Heart right ventricle (tissue), 16 donors: ENCODE results near the gene KLF18. TPM values are rescaled to one million over a fixed set of nuclear protein-coding genes. Genes with fewer than 3 reads are reported as not detected.
"Not testable (repeated sequence)": the region's sequence is repeated elsewhere in the genome, so short reads cannot be mapped to it uniquely, and the experiment has no call there.

Experiments used
- ATAC-seq, 8 donors: fragments of 200-7000 bp; cut with Tn5 transposase; one replicate each; pipeline ENCODE4 v1.9.1; 2020; ENCODE audit warnings: mild to moderate bottlenecking in 8 of 8, moderate library complexity in 8 of 8, moderate number of reproducible peaks in 1 of 8
- DNase-seq, 2 donors: peaks; one replicate each; pipeline ENCODE4 v3.0.0-alpha.2; 2020
- H3K27ac ChIP-seq, 10 donors: fragments of 200-600 bp; sonication (generic) in 2 of 10; one replicate each; pipeline versions ENCODE4 v1.5.0 to v1.8.0; 2020 to 2022; ENCODE audit warnings: mild to moderate bottlenecking in 3 of 10
- H3K27me3 ChIP-seq, 7 donors: fragments of 200-600 bp; one replicate each; pipeline ENCODE4 v1.8.0; 2021 to 2022; ENCODE audit warnings: mild to moderate bottlenecking in 2 of 7
- H3K36me3 ChIP-seq, 9 donors: fragments of 200-600 bp; sonication (generic) in 1 of 9; one replicate each; pipeline versions ENCODE4 v1.5.0 to v1.8.0; 2020 to 2022; ENCODE audit warnings: mild to moderate bottlenecking in 2 of 9
- H3K4me1 ChIP-seq, 9 donors: fragments of 200-600 bp; sonication (generic) in 1 of 9; one replicate each; pipeline versions ENCODE4 v1.5.0 to v1.8.0; 2020 to 2022; ENCODE audit warnings: mild to moderate bottlenecking in 4 of 9
- H3K4me3 ChIP-seq, 10 donors: fragments of 200-600 bp; sonication (generic) in 2 of 10; one replicate each; pipeline versions ENCODE4 v1.5.0 to v1.8.0; 2020 to 2022; ENCODE audit warnings: mild to moderate bottlenecking in 7 of 10, moderate library complexity in 2 of 10
- H3K9me3 ChIP-seq, 11 donors: fragments of 200-600 bp in 10 of 11; sonication (generic) in 2 of 11; one replicate each; pipeline versions ENCODE4 v1.5.0 to v1.8.0; 2013 to 2022; ENCODE audit warnings: mild to moderate bottlenecking in 2 of 11, control low read depth in 1 of 11, moderate library complexity in 1 of 11
- WGBS, 2 donors: extraction: QIAGEN DNeasy Blood & Tissue Kit; methylation state at CpG; one replicate each; pipeline ENCODE4 v1.1.7; 2013; ENCODE audit warnings: inconsistent platforms in 1 of 2; 5-methylcytosine and 5-hydroxymethylcytosine counted together
- intact Hi-C, 10 donors: fragments of 100-400 bp; cut with DNase I; formaldehyde crosslinking; loops; one replicate each; pipeline versions ENCODE4 v1.11.1 to v1.14.2; 2022
- polyA plus RNA-seq, 2 donors: library from polyadenylated mRNA; stranded (reverse); fragments of 200-250 nt; gene quantifications; one replicate each; pipeline ENCODE4 v1.2.3, GENCODE V29; 2013
- total RNA-seq, 10 donors: library from RNA; stranded (reverse); fragmentation: NEBNext Ultra II Directional in 3 of 10; extraction: Animal tissue kit (Norgen Biotek cat#: 25700) in 3 of 10; gene quantifications; one replicate each; pipeline versions ENCODE4 v1.2.1 to v1.2.4, GENCODE V29; 2021 to 2023
- TF ChIP-seq, protein P1 (sequence below), 9 donors: fragments of 200-600 bp; sonication (generic) in 2 of 9; IDR thresholded peaks; one replicate each; pipeline versions ENCODE4 v1.5.0 to v1.8.0; 2021 to 2022; ENCODE audit warnings: antibody characterized with exemption in 9 of 9, mild to moderate bottlenecking in 5 of 9, moderate library complexity in 1 of 9
- donor health status: Arrhythmogenic right ventricular cardiomyopathy.
- donor health status: ischemic (EF 13 %, LVEDD 7.1; RV severe dilation, severe dysfunction).
- donor health status: healthy with polysubstance abuse.
- donor health status: DM: no; HTN: yes; CAD: no.
- donor health status: DM: no; HTN: no; CAD: no.
- donor health status: ischemic (EF 25% LVEDD 6.9; RV normal size, moderate dysfunction).
- donor health status: ischemic (EF 25% LVEDD 5.7; RV mildly dilated, moderate dysfunction).
- donor health status: healthy.
- donor health status: DM: yes; HTN: yes; CAD: no.
- donor health status: Ischemic cardiomyopathy.
- donor health status: ischemic (EF 35%, LVEDD 5.7; RV mildly dilated, moderate dysfunction).
- donor health status: nonischemic (EF 11% LVEDD 7.7; RV severe dilation, severe dysfunction).
- donor health status: DM: yes; HTN: yes; CAD: no.
- donor health status: PGD.
- donor health status: ischemic (EF 29% LVEDD 5.4; RV normal size, mild dysfunction).
- donor health status: nonischemic (EF 23%, LVEDD 6.1; RV moderate dilation, normal function).

KLF18 gene
- total and polyA plus RNA-seq, 12 donors = not detected

DNA sequence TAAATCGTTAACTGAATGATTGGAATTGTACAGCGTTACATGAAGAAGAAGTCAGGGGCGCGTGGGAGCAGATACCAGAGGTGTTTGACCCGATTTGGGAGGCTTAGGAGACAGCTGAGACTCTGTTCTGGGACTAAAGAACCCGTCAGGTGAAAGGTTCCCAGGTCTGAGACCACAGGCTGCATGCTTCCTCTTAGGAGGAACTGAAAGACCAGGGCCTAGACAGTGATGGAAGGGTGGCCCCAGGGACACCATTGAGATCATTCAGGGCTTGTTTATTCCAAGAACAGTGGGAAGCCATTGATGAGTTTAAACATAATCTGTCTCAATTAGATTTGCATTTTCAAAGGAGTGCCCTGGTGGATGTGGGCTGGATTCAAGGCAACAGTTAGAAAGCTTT is 21.9 kb downstream of the KLF18 start:
- DNase-seq (no peak), ATAC-seq (no peak)
- intact Hi-C loops = no loop called here

DNA sequence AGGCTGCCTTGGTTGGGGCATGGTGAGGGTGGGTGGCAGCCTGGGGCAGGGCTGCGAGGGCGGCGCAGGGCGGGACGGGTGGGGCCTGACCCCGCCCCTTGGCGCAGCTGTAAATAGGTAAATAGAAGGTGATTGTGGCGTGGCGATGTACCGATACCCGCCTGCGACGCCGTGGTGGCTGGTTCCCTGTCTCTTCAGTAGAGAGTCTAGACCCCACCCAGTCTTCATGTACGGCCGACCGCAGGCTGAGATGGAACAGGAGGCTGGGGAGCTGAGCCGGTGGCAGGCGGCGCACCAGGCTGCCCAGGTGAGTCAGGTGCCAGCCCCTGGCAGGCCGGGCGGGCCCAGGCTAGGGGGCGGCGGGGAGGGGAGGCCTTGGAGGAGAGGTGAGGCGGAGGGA is 22.7 kb downstream of the KLF18 start, which contains the start of gene KLF17:
Gene KLF17, plus strand, starts transcription at position 140 of the 400 bp plus-strand sequence. Its CDS starts 87 bp downstream, at position 227.
- H3K27me3 ChIP-seq = peaks cover 0 to 6% (median 0%) of the 10 kb centered on the region in 7 donors

More for the DNA sequence above, 21.9 kb downstream of the KLF18 start:
- no peak overlapping the region for H3K4me3 ChIP-seq
- no peaks in the 10 kb centered on the region for H3K36me3 ChIP-seq
- no peaks in the 10 kb centered on the region for H3K4me1 ChIP-seq
- no peaks in the 10 kb centered on the region for H3K9me3 ChIP-seq
- whole genome bisulfite sequencing, 2 donors = 79 to 85% methylated on average over 6 of the region's 6 CpGs
- TF ChIP-seq, protein P1, sequence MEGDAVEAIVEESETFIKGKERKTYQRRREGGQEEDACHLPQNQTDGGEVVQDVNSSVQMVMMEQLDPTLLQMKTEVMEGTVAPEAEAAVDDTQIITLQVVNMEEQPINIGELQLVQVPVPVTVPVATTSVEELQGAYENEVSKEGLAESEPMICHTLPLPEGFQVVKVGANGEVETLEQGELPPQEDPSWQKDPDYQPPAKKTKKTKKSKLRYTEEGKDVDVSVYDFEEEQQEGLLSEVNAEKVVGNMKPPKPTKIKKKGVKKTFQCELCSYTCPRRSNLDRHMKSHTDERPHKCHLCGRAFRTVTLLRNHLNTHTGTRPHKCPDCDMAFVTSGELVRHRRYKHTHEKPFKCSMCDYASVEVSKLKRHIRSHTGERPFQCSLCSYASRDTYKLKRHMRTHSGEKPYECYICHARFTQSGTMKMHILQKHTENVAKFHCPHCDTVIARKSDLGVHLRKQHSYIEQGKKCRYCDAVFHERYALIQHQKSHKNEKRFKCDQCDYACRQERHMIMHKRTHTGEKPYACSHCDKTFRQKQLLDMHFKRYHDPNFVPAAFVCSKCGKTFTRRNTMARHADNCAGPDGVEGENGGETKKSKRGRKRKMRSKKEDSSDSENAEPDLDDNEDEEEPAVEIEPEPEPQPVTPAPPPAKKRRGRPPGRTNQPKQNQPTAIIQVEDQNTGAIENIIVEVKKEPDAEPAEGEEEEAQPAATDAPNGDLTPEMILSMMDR (IDR thresholded peaks at IDR 0.05) = no peak
- peaks cover 0 to 9% (median 3%) of the 10 kb centered on the region in 7 donors for H3K27me3 ChIP-seq
- H3K27ac ChIP-seq = no peak overlapping the region

DNA sequence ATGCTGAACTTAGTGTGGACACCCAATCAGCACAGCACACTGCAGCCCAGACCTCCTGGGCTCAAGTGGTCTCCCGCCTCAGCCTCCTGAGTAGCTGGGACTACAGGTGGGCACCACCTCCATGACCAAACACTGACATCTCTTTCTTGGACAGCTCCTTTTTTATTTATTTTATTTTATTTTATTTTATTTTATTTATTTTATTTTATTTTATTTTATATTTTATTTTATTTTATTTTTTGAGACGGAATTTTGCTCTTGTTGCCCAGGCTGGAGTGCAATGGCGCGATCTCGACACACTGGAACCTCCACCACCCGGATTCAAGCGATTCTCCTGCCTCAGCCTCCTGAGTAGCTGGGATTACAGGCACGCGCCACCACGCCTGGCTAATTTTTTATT is 24.2 kb downstream of the KLF18 start:
- H3K4me1 ChIP-seq, ATAC-seq, H3K9me3 ChIP-seq, H3K4me3 ChIP-seq, H3K27me3 ChIP-seq, H3K27ac ChIP-seq, H3K36me3 ChIP-seq, DNase-seq, intact Hi-C loops: not testable (repeated sequence)
- 96 to 98% methylated on average over 10 of the region's 10 CpGs for WGBS, 2 donors

More for the DNA sequence above, 22.7 kb downstream of the KLF18 start, which contains the start of gene KLF17:
- TF ChIP-seq, protein P1 (IDR thresholded peaks at IDR 0.05) = no peak
- intact Hi-C loops = no loop called here
- no peak within 1 kb of the TSS for H3K4me3 ChIP-seq
- ATAC-seq = no peak
- no peaks in the 10 kb centered on the region for H3K9me3 ChIP-seq
- DNase-seq = no peak
- no peaks in the 10 kb centered on the region for H3K4me1 ChIP-seq
- 96 to 98% methylated on average over 22 to 25 of the region's 25 CpGs for WGBS, 2 donors
- no peaks in the 10 kb centered on the region for H3K36me3 ChIP-seq
- no peak within 1 kb of the TSS for H3K27ac ChIP-seq

DNA sequence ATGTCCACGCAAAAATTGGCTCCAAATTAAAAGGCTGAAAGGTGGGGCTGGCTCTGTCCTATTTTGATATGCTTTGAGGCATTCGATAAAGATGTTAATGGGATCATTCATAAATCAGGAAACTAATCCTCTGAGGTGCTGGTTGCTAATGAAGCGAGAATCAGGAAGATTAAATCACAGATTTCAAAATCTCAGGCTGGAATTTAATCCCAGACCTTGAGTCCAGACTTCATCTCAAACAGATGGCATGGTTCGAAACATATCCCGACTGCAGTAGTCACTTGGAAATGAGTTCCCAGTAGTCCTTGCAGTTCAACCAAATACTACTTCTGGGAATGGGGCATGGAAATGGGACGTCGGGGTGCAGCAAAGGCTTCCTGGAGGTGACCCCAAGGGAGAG is 27.3 kb downstream of the KLF18 start:
- WGBS, 2 donors = 82 to 84% methylated on average over 7 of the region's 7 CpGs
- no peak overlapping the region for H3K4me3 ChIP-seq
- H3K9me3 ChIP-seq = no peaks in the 10 kb centered on the region
- H3K27me3 ChIP-seq = peaks cover 0 to 6% (median 0%) of the 10 kb centered on the region in 7 donors
- no peak for DNase-seq
- TF ChIP-seq, protein P1 (IDR thresholded peaks at IDR 0.05) = no peak
- intact Hi-C loops = no loop called here
- no peak overlapping the region for H3K27ac ChIP-seq
- no peak for ATAC-seq
- H3K36me3 ChIP-seq = no peaks in the 10 kb centered on the region
- H3K4me1 ChIP-seq = no peaks in the 10 kb centered on the region

DNA sequence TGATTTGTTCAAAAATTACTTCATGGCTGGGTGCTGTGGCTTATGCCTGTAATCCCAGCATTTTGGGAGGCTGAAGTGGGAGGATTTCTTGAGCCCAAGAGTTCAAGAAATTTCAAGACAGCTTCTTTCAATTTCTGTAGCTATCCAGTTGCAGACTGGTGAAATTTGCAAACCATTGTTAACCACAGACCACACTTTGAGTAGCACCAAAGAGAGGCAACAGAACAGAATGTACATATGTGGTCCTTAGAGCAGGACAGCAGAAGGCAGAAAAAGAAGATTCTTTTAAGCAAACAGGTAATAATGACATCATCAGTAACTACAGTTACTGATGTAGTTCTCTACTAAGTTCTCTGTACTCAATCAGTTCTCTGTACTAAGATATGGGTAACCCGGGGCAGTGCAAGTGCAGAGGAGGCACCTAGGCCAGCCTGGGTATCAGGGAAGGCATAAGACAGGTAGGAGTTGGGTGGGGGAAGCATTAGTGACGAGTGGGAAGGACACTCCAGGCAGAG is 28.3 kb downstream of the KLF18 start:
- TF ChIP-seq, protein P1 (IDR thresholded peaks at IDR 0.05) = no peak
- no peaks in the 10 kb centered on the region for H3K36me3 ChIP-seq
- H3K27me3 ChIP-seq = peaks cover 0 to 7% (median 2%) of the 10 kb centered on the region in 7 donors
- no peaks in the 10 kb centered on the region for H3K4me1 ChIP-seq
- no peak overlapping the region for H3K4me3 ChIP-seq
- intact Hi-C loops = no loop called here
- WGBS, 2 donors = 63 to 75% methylated on average over 2 of the region's 2 CpGs
- H3K27ac ChIP-seq = no peak overlapping the region
- DNase-seq (no peak), ATAC-seq (no peak)
- no peaks in the 10 kb centered on the region for H3K9me3 ChIP-seq
